Measurements from ENCODE around the gene PSMD4. TPM values are rescaled to one million over a fixed set of nuclear protein-coding genes. Genes with fewer than 3 reads are reported as not detected.
"Not testable (repeated sequence)": the region's sequence is repeated elsewhere in the genome, so short reads cannot be mapped to it uniquely, and the experiment has no call there.

The PSMD4 gene
- total RNA-seq = 100 to 1,000 TPM; 168 to 205 TPM

DNA sequence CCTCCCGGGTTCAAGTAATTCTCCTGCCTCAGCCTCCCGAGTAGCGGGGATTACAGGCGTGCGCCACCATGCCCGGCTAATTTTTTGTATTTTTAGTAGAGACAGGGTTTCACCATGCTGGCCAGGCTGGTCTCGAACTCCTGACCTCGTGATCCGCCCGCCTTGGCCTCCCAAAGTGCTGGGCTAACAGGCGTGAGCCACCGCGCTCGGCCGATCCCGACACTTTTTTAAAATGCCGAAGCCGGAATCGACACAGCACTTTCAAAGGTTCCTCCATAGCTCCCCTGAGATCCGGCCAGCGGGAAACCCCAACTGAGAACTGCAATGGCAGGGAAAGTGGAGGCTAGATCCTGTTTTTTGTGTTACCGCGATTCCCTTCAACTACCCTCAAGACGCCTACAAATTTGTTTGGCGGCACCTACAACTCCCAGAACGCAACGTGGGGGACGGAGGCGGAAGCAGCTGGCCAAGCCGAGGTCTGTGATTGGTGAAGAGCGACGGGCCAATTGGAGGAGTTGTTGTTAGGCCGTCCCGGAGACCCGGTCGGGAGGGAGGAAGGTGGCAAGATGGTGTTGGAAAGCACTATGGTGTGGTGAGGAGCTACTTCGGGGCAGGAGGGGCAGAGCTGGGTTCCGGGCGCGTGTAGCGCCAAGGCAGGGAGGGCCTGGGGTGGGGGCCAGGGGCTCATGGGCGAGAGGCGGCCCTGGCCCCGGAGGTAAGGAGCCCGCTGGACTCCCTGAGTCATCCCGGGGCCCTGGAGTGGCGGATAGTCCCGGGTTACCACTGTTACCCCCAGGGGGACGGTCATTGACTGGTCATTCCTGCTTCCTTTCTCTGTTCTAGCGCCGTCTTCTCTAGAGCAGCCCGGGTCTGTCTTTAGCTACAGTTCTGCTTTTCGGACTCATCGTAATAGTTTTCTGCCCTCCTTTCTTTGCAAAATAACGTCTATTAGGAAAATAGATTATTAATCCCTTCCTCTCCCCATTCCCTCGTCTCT, at the start of gene PSMD4:
PSMD4 (plus strand) TSS at position 518 of the 997 bp plus-strand sequence; CDS start at position 567, 49 bp downstream.
- peaks cover 8 to 16% of the 10 kb centered on the region in 2 donors for H3K36me3 Mint-ChIP-seq (ENCODE audit: insufficient read depth in 2 of 2)
- H3K4me1 Mint-ChIP-seq (ENCODE audit: low read depth) = peaks cover 31% of the 10 kb centered on the region
- peak within 1 kb of the TSS; percentile 93 to 97 for H3K4me3 Mint-ChIP-seq
- H3K27ac Mint-ChIP-seq = peak within 1 kb of the TSS; percentile 96
- ATAC-seq (replicated peaks in 1 of 2) = peak; percentile 97 to 98
- no peaks in the 10 kb centered on the region for H3K27me3 Mint-ChIP-seq (ENCODE audit: low read depth)
- no peaks in the 10 kb centered on the region for H3K9me3 Mint-ChIP-seq
- peak; percentile 93 to 94 for DNase-seq

DNA sequence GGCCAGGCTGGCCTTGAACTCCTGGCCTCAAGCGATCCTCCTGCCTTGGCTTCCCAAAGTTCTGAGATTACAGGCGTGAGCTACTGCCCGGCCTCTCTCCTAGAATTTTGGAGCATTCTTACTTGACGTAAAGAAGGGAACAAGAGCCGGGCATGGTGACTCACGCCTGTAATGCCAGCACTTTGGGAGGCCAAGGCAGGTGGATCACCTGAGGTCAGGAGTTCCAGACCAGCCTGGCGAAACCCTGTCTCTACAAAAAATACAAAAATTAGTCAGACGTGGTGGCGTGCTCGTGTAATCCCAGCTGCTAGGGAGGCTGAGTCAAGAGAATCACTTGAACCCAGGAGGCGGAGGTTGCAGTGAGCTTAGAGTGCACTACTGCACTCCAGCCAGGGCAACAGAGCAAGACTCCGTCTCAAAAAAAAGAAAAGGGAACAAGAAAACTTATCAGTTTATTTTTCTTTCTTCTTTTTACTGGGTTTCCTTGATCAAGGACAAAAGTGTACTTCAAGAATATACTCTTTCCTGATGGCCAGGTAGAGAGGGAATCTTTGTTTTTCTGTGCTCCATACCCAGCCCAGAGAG, 49.1 kb upstream of the PSMD4 start:
- Mint-ChIP-seq H3K4me1 (ENCODE audit: low read depth) (peaks cover 52% of the 10 kb centered on the region), H3K36me3 (ENCODE audit: insufficient read depth in 2 of 2) (peaks cover 2 to 28% of the 10 kb centered on the region in 2 donors)
- not testable (repeated sequence) for H3K4me3 Mint-ChIP-seq; ATAC-seq (replicated peaks in 1 of 2); DNase-seq; H3K9me3 Mint-ChIP-seq; H3K27ac Mint-ChIP-seq; H3K27me3 Mint-ChIP-seq (ENCODE audit: low read depth)

- Mint-ChIP-seq H3K9me3 (no peaks in the 10 kb centered on the region), H3K4me1 (ENCODE audit: low read depth) (peaks cover 51% of the 10 kb centered on the region), H3K27ac (peak overlapping the region; percentile 93), H3K27me3 (ENCODE audit: low read depth) (no peaks in the 10 kb centered on the region), H3K4me3 (peak overlapping the region; percentile 46 to 51), H3K36me3 (ENCODE audit: insufficient read depth in 2 of 2) (peaks cover 4 to 36% of the 10 kb centered on the region in 2 donors)
- DNase-seq (no peak), ATAC-seq (replicated peaks in 1 of 2) (peak; percentile 32 to 49)
Measured at GRCh38 chr1:151210830-151211229, 43.7 kb upstream of the PSMD4 start.

DNA sequence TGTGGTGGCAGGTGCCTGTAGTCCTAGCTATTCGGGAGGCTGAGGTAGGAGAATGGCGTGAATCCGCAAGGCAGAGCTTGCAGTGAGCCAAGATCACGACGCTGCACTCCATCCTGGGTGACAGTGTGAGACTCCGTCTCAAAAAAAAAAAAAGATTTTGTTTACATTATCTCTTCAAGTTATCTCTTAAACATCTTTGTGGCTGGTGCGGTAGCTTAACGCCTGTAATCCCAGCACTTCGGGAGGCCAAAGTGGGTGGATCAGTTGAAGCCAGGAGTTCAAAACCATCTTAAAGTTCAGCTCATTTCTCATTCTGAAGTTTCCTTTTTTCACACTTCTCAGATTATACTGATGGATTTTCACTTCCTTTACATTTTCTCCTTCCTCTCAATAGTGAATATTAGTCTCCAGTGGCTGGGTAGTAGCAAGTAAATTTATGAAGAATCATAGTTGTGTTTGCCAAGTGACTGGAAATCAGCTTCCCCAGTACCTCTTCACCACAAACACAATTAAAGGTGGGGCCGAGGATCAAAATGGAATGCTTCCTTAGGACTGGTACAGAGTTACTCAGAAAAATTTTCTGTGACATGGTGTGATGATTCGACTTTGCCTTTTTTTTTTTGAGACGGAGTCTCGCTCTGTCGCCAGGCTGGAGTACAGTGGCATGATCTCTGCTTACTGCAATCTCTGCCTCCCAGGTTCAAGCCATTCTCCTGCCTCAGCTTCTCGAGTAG, 42.4 kb upstream of the PSMD4 start:
- peak overlapping the region; percentile 83 for H3K27ac Mint-ChIP-seq
- H3K36me3 Mint-ChIP-seq (ENCODE audit: insufficient read depth in 2 of 2) = peaks cover 4 to 30% of the 10 kb centered on the region in 2 donors
- DNase-seq (peak in 1 of 2 donors; percentile 19), ATAC-seq (replicated peaks in 1 of 2) (peak; percentile 43 to 58)
- peak overlapping the region; percentile 68 to 76 for H3K4me3 Mint-ChIP-seq
- peaks cover 54% of the 10 kb centered on the region for H3K4me1 Mint-ChIP-seq (ENCODE audit: low read depth)
- no peaks in the 10 kb centered on the region for H3K27me3 Mint-ChIP-seq (ENCODE audit: low read depth)
- H3K9me3 Mint-ChIP-seq = no peaks in the 10 kb centered on the region

GRCh38 chr1:151213560-151213959, 41.0 kb upstream of the PSMD4 start:
- no peaks in the 10 kb centered on the region for H3K9me3 Mint-ChIP-seq
- H3K4me3 Mint-ChIP-seq = no peak overlapping the region
- H3K27me3 Mint-ChIP-seq (ENCODE audit: low read depth) = no peaks in the 10 kb centered on the region
- H3K36me3 Mint-ChIP-seq (ENCODE audit: insufficient read depth in 2 of 2) = peaks cover 4 to 27% of the 10 kb centered on the region in 2 donors
- no peak overlapping the region for H3K27ac Mint-ChIP-seq
- peaks cover 60% of the 10 kb centered on the region for H3K4me1 Mint-ChIP-seq (ENCODE audit: low read depth)
- DNase-seq (no peak), ATAC-seq (replicated peaks in 1 of 2) (no peak)

- DNase-seq = no peak
- ATAC-seq (replicated peaks in 1 of 2) = no peak
- no peaks in the 10 kb centered on the region for H3K9me3 Mint-ChIP-seq
- H3K4me3 Mint-ChIP-seq = no peak overlapping the region
- peaks cover 3 to 9% of the 10 kb centered on the region in 2 donors for H3K36me3 Mint-ChIP-seq (ENCODE audit: insufficient read depth in 2 of 2)
- H3K27ac Mint-ChIP-seq = no peak overlapping the region
- H3K27me3 Mint-ChIP-seq (ENCODE audit: low read depth) = no peaks in the 10 kb centered on the region
- peaks cover 13% of the 10 kb centered on the region for H3K4me1 Mint-ChIP-seq (ENCODE audit: low read depth)
Measured at GRCh38 chr1:151221616-151222015, 32.9 kb upstream of the PSMD4 start.

GRCh38 chr1:151222130-151222529, 32.4 kb upstream of the PSMD4 start:
- no peak for DNase-seq
- no peaks in the 10 kb centered on the region for H3K9me3 Mint-ChIP-seq
- H3K4me3 Mint-ChIP-seq = no peak overlapping the region
- peak overlapping the region; percentile 39 for H3K27ac Mint-ChIP-seq
- no peaks in the 10 kb centered on the region for H3K27me3 Mint-ChIP-seq (ENCODE audit: low read depth)
- ATAC-seq (replicated peaks in 1 of 2) = no peak
- peaks cover 12% of the 10 kb centered on the region for H3K4me1 Mint-ChIP-seq (ENCODE audit: low read depth)
- peaks cover 3 to 12% of the 10 kb centered on the region in 2 donors for H3K36me3 Mint-ChIP-seq (ENCODE audit: insufficient read depth in 2 of 2)

- Mint-ChIP-seq H3K9me3 (no peaks in the 10 kb centered on the region), H3K27me3 (ENCODE audit: low read depth) (no peaks in the 10 kb centered on the region), H3K36me3 (ENCODE audit: insufficient read depth in 2 of 2) (peaks cover 10 to 55% of the 10 kb centered on the region in 2 donors), H3K27ac (peak overlapping the region; percentile 9), H3K4me1 (ENCODE audit: low read depth) (no peaks in the 10 kb centered on the region), H3K4me3 (no peak overlapping the region)
- DNase-seq (no peak), ATAC-seq (replicated peaks in 1 of 2) (no peak)
Measured at GRCh38 chr1:151235235-151235634, 19.3 kb upstream of the PSMD4 start.

GRCh38 chr1:151237678-151238466, 16.7 kb upstream of the PSMD4 start:
- Mint-ChIP-seq H3K9me3 (no peaks in the 10 kb centered on the region), H3K4me3 (no peak overlapping the region), H3K27me3 (ENCODE audit: low read depth) (no peaks in the 10 kb centered on the region), H3K27ac (peak overlapping the region; percentile 66), H3K4me1 (ENCODE audit: low read depth) (no peaks in the 10 kb centered on the region), H3K36me3 (ENCODE audit: insufficient read depth in 2 of 2) (peaks cover 9 to 57% of the 10 kb centered on the region in 2 donors)
- no peak for DNase-seq
- ATAC-seq (replicated peaks in 1 of 2) = no peak

GRCh38 chr1:151238467-151238739, 16.1 kb upstream of the PSMD4 start:
- Mint-ChIP-seq H3K27ac (no peak overlapping the region), H3K27me3 (ENCODE audit: low read depth) (no peaks in the 10 kb centered on the region), H3K4me3 (no peak overlapping the region), H3K4me1 (ENCODE audit: low read depth) (no peaks in the 10 kb centered on the region), H3K36me3 (ENCODE audit: insufficient read depth in 2 of 2) (peaks cover 9 to 60% of the 10 kb centered on the region in 2 donors), H3K9me3 (no peaks in the 10 kb centered on the region)
- ATAC-seq (replicated peaks in 1 of 2) (no peak), DNase-seq (no peak)

- Mint-ChIP-seq H3K27ac (peak overlapping the region; percentile 62), H3K27me3 (ENCODE audit: low read depth) (no peaks in the 10 kb centered on the region)
- ATAC-seq (replicated peaks in 1 of 2) = no peak
Measured at GRCh38 chr1:151242442-151242841, 12.1 kb upstream of the PSMD4 start.

GRCh38 chr1:151243683-151244216, 10.8 kb upstream of the PSMD4 start:
- peaks cover 11 to 53% of the 10 kb centered on the region in 2 donors for H3K36me3 Mint-ChIP-seq (ENCODE audit: insufficient read depth in 2 of 2)
- no peak for ATAC-seq (replicated peaks in 1 of 2)
- H3K4me3 Mint-ChIP-seq = no peak overlapping the region
- H3K9me3 Mint-ChIP-seq = no peaks in the 10 kb centered on the region
- H3K27me3 Mint-ChIP-seq (ENCODE audit: low read depth) = no peaks in the 10 kb centered on the region
- DNase-seq = no peak
- H3K4me1 Mint-ChIP-seq (ENCODE audit: low read depth) = no peaks in the 10 kb centered on the region
- H3K27ac Mint-ChIP-seq = peak overlapping the region; percentile 40

More at GRCh38 chr1:151242442-151242841, 12.1 kb upstream of the PSMD4 start:
- no peaks in the 10 kb centered on the region for H3K9me3 Mint-ChIP-seq
- peaks cover 10 to 54% of the 10 kb centered on the region in 2 donors for H3K36me3 Mint-ChIP-seq (ENCODE audit: insufficient read depth in 2 of 2)
- no peak overlapping the region for H3K4me3 Mint-ChIP-seq
- DNase-seq = no peak
- no peaks in the 10 kb centered on the region for H3K4me1 Mint-ChIP-seq (ENCODE audit: low read depth)

Data from activated T-cell treated with anti-CD3 and anti-CD28 coated beads, Interleukin-2, amount 50 U/mL, for 72 hours (primary cell).